Stimulated activated CD4-positive, alpha-beta T cell treated with anti-CD3 and anti-CD28 coated beads, Interleukin-15, amount 100 ng/mL, for 48 hours (primary cell): ENCODE results near the gene RBM15B.
"Not testable (repeated sequence)": the region's sequence is repeated elsewhere in the genome, so short reads cannot be mapped to it uniquely, and the experiment has no call there.

Source experiments
- DNase-seq, 2 donors: peaks; one replicate each; pipeline ENCODE4 v3.0.0-alpha.2; 2020; ENCODE audit warnings: low read depth in 2 of 2

RBM15B gene

GRCh38 chr3:51378065-51378464, 13.0 kb upstream of the RBM15B start:
- DNase-seq = no peak

- DNase-seq = no peak
Observed at GRCh38 chr3:51378726-51379125, 12.4 kb upstream of the RBM15B start.

GRCh38 chr3:51379301-51379700, 11.8 kb upstream of the RBM15B start:
- DNase-seq = no peak

- no peak for DNase-seq
Observed at GRCh38 chr3:51379746-51380455, 11.2 kb upstream of the RBM15B start.

GRCh38 chr3:51380601-51381332, 10.3 kb upstream of the RBM15B start:
- no peak for DNase-seq

GRCh38 chr3:51381333-51381705, 9.8 kb upstream of the RBM15B start:
- DNase-seq = no peak

- DNase-seq = no peak
Observed at GRCh38 chr3:51382076-51382745, 8.9 kb upstream of the RBM15B start.

GRCh38 chr3:51382947-51383578, 8.0 kb upstream of the RBM15B start:
- DNase-seq = no peak

GRCh38 chr3:51384055-51384725, 6.9 kb upstream of the RBM15B start:
- no peak for DNase-seq

GRCh38 chr3:51384726-51385473, 6.2 kb upstream of the RBM15B start, which contains the start of gene MANF:
Gene MANF (plus strand): TSS chr3:51385291. CDS start chr3:51385343, 52 bp downstream.
- DNase-seq = peak; percentile 95 to 96

- no peak for DNase-seq
Observed at GRCh38 chr3:51385621-51386091, 5.4 kb upstream of the RBM15B start.

- no peak for DNase-seq
Observed at GRCh38 chr3:51386159-51386851, 4.8 kb upstream of the RBM15B start.

GRCh38 chr3:51386852-51387229, 4.2 kb upstream of the RBM15B start:
- no peak for DNase-seq

GRCh38 chr3:51387281-51387680, 3.8 kb upstream of the RBM15B start:
- DNase-seq = not testable (repeated sequence)

- no peak for DNase-seq
Observed at GRCh38 chr3:51388286-51389029, 2.6 kb upstream of the RBM15B start.

GRCh38 chr3:51389423-51390183, 1.5 kb upstream of the RBM15B start:
- DNase-seq = peak in 1 of 2 donors; percentile 48

- DNase-seq = no peak
Observed at GRCh38 chr3:51390246-51391074, 625 bp upstream of the RBM15B start.
